ENCODE data around the gene RANGAP1.
A peak's percentile ranks its signal among the peaks of the same experiment; 100 is the strongest.

Gene RANGAP1

DNA sequence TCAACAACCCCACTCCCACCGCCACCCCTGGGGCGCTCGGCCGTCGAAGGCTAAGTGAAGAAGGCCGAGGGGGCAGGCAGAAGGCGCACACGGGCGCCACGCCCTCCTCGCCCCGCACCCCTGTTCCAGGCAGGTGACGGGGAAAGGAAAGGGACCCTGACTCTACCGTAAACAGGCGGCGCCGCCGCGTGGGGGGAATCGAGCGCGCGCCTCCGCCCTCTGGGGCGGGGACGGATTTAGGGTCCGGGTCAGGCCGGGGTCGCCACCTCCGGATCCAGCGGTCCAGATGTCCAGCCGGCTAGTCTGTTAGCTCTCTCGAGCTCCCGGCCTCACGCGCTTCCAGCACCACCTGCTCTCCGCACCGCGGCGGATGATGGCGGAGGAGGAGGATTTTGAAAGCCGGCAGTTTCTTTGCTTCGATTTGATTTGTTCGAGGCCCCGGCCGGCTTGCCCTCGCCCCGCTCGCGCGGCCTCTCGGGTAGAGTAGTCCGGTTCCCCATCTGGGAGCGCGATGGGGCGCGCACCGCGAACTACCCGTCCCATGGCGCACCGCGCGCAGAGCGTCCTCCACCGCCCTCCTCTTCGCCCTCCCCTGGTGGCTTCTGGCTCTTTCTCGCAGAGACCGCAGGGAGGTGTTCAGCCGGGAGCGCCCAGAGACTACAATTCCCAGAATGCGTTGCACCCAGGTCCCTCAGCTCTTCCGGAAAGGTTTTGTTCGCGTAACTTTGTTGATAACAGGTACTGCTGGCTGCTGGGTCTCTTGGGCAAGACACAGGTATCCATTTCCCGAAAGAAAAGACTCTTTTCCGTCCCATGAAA, at the start of gene RANGAP1:
Gene RANGAP1, minus strand, starts transcription at position 368 of the 819 bp plus-strand sequence. CDS start 5,143 bp downstream, outside the sequence.
- peak; percentile 100 for DNase-seq

GRCh38 chr22:41334951-41335635, 49.1 kb upstream of the RANGAP1 start:
- DNase-seq, result no peak

DNA sequence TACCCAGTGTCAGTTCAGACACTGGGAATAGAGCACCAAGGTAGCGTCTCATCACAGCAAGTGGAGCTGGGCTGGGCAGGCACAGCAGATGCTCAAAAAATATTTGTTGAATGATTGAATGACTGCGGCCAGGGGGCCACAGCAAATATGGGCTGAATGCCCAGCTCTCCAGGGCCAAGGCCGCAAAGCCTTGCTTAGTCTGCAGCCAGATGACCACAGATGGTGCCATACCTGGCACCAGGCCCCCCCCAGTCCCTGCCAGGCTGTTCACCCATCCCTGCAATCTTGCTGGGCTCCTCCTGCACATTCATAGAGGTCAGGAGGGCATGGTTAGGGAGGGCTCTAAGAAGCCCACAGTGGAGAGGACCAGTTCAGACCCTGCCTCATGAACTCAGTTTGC, 48.2 kb upstream of the RANGAP1 start:
- peak; percentile 23 for DNase-seq

DNA sequence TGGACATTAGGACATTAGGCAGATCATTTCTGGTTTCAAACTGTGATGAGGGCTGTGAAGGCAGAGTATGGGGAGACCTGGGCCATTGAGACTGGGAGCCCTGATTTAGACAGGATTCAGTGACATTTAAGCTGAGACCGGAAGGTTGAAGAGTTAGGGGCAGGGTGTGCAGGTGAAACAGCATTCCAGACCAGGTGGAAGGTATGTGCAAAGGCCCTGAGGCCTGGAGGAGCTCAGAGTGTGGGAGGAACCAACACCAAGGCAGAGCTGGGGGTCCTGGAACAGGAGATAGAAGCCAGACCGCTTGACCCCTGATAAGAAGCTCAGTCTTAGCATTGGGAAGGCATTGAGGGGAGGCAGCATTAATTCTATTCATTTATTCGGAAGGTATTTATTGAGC, 47.8 kb upstream of the RANGAP1 start:
- DNase-seq, result no peak

DNA sequence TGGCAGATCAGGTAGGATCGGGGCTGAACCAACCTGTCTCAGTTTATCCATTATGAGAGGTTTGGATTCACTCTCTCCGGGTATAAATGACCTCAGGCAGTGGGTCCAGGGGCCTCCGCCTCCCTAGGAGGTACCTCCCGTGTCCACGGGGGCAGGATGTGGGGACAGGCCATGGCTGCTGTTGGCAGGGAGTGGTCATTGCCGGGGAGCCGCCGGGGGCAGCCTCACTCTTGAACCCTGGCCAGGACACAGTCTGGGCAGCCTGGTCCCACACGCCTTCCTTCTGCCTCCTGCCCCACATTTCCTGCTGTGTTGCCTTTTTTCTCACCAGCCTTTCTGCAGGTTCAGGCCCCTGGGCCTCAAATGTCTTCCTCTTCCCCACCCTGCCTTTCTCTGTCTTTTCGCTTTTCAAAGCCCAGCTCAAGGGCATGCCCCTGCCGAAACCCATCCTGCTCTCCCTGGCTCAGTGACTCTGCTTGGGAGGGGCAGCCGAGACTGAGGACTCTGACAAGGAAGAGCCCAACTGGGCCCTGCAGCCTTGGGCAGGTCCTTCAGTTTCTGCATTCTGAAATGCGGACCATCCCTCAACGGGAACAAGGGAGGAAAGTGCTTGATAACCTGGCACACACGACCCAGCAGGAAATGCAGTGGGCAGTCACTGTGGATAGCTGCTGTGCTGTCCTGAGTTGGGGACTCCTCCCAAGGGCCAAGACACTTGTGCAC, 46.4 kb upstream of the RANGAP1 start:
- DNase-seq, result no peak

DNA sequence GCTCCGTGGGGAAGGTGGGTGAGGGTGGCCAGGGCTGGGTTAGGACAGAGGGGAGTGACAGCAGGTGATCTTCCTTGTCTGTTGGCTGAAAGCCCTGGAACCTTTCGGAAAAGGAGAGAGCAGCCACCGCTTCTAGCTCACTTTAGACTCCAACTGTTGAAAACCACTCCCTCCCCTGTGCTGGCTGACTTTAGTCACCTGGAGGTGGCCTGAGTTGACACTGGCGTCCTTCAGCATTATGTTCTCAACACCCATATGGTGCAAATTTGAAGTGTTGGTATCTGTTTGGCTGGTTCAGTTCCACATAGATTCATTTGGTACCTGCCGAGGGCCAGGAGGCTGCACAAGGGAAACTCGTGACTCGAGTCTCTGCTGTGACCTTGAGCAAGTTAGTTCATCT, 44.2 kb upstream of the RANGAP1 start:
- no peak for DNase-seq

DNA sequence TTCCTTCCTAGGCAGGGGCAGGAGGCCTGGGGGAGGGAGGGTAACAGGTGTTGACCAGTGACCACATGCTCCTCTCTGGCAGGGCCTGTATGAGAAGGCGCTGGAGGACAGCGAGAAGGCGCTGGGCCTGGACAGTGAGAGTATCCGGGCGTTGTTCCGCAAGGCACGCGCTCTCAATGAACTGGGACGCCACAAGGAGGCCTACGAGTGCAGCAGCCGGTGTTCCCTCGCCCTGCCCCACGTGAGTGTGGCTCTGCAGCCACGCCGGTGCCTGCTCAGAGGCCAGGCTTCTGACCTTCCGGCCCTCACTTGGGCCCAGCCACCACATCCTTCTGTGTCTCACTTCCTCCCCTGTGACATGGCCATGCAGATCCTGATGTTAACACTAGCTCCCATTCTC, 41.1 kb upstream of the RANGAP1 start:
- DNase-seq, result no peak

DNA sequence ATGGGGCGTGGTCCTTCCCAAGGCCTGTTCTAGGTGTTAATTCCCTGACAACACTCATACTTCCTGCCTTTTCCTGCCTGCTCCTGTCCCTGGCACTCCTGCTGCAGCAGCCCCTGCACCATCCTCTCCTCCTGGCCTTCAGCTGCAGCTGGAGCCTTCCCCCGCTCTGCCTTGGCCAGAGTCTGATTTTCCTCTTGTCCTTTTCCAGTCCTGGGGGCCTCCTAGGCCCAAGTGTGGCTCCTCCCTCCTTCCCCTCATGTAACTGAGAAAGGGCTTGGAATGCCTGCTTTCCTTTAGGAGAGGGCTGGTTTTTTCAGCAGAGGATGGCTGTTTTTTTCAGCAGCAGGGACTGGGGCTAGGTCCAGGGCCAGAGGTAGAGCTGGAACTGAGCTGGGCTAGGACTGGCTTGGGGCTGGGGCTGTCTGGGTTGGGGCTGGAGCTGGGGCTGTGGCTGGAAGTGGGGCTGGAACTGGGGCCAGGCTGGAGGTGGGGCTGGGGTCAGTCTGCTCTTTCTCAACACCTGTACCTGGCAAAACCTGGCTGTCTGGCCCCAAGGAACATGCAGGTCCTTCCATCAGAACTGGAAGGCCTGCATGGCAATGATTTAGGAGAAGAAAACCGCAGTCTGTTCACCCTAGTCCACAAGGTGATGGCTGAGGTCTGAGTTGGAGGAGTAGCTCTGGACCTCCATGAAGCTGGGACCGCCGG, 39.0 kb upstream of the RANGAP1 start:
- DNase-seq, result no peak

DNA sequence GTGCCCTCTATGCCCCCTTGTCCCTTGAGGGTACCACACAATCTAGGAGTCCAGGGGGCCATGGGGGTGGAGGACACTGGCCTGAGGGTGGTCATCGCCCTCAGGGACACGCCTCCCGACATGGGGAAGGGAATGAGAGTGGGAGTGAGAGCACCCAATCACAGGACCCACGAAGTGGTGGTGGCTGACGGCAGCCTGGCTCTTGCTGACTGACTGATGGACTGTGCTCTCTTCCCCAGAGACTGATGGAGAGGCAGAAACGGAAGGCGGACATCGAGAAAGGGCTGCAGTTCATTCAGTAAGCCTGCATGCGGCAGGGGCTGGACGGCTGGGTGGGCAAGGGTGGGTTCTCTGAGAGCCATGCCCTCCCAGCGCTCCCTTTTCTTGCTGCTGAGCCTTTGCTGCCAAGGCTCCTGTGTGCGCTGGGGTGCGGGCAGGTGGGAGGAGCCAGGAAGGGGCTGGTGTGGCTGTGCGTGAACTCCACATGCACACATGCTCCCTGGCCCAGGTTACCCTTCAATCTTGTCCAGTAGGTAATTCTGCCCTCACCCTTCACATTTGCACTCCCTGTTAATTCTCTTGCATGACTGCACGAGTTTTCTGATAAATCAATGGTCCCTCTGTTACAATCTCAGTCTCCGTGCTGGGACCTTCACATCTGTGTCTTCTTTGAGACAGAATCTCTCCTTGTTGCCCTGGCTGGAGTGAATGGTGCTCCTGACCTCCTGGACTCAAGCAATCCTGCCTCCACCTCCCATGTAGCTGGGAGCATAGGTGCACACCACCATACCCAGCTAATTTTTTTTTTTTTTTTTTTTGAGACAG, 34.6 kb upstream of the RANGAP1 start:
- DNase-seq, result no peak

DNA sequence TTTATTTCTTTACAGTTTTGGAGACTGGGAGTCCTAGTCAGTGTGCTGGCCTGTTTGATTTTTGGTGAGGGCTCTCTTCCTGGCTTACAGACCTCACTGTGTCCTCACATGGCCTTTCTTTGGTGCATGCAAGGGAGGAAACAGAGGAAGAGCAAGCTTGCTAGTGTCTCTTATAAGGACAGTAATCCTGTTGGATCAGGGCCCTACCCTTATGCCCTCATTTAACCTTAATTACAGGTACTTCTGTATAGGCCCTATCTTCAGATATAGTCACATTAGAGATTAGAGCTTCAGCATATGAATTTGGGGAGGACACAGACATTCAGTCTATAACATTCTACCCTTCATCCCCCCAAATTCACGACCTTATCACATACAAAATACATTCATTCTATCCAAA, 29.6 kb upstream of the RANGAP1 start:
- DNase-seq, result no peak

GRCh38 chr22:41314821-41315220, 28.8 kb upstream of the RANGAP1 start:
- no peak for DNase-seq

DNA sequence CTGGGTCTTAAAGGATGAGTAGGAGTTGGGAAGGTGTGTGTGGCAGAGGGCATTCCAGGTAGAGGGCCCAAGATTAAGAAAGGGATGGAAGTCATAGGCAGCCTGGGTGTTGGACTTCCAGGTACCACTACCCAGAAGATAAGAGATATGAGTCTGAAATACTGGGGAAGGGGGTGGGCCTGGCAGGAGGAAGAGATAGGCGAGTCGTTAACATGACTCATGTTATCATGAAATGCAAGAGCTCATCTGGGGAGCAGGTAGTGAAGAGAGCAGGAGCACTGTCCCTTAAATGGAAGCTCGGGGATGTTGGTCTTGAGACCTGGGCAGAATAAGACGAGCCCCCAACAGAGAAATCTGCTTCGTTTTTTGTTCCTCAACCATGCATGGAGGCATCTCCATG, 25.5 kb upstream of the RANGAP1 start:
- DNase-seq, result no peak

DNA sequence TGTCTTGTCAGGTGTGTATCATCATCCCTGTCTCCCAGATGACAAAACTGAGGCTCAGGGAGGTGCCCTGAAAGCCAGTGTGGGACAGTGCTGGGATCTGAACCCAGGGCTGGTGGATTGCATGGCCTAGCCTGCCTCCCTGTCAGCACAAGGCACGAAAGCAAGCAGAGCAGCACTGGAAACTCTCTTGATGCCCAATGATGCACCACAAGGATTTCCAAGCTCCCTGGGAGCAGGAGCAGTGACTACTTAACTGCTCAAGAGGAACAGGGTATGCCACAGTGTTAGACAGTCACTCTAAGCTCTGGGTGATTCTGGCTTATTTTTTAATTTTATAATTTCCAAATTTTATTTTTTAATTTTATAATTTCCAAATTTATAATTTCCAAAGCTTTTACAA, 24.3 kb upstream of the RANGAP1 start:
- DNase-seq, result no peak

DNA sequence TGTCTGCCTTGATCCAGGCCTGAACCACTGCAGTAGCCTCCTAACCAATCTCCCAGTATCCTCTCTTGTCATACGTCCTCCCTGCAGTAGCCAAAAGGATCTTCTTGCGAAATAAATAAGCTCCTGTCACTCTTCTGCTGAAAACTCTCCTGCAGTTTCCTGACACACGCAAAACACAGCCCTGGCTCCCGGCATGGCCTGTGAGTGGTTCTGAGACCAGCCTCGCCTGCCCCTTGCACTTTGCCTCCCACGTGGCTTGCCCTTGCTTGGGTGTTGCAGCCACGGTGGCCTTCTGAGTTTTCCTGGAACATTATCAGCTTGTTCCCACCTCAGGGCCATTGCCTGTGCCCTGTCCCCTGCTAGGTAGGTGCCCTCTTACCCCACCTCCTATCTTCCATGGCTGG, 22.6 kb upstream of the RANGAP1 start:
- DNase-seq, result no peak

GRCh38 chr22:41308054-41308453, 22.1 kb upstream of the RANGAP1 start:
- DNase-seq, result peak; percentile 24

GRCh38 chr22:41305646-41306045, 19.7 kb upstream of the RANGAP1 start:
- peak; percentile 34 for DNase-seq

DNA sequence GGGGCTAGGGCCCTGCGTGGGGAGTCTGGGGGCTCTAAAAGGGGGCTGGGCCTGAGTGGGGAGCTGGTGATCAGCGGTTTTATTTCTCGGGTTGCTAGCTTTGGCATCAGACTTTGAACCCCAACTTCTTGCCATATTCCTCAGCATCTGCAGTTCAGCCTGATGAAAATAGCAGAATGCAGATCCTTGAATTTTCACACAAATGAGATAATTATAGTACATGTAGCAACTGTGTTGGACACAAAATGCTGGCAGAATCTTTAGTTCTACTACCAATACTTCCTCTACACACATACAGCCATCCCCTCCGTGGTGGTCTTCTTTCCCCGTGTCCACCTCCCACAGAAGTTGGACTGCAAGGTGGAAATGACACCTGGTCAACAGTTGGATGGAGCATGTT, 16.8 kb upstream of the RANGAP1 start:
- DNase-seq, result no peak

- DNase-seq, result peak; percentile 55
Observed at GRCh38 chr22:41302021-41302767, 16.2 kb upstream of the RANGAP1 start.

- DNase-seq, result peak; percentile 94
Observed at GRCh38 chr22:41301085-41302020, 15.4 kb upstream of the RANGAP1 start, which contains the start of gene ZC3H7B. Gene ZC3H7B, plus strand, starts transcription at chr22:41301525. Its CDS starts 19,136 bp downstream, at chr22:41320661.

DNA sequence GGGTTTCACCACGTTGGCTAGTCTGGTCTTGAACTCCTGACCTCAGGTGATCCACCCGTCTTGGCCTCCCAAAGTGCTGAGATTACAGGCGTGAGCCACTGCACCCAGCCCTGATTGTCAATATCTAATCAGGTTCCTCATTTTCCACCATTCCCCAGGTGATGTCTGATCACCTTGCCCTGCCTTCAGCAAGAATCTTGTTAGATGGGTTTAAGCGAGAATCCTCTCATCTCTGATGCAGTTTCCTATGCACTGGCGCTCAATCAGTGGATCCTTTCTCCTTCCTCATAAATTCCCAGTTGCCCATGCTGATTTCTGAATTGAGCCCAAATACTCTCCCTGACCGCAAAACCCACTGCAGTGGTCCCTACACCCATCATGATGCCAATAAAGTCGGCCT, 14.7 kb upstream of the RANGAP1 start:
- no peak for DNase-seq
